Peyer's patch (tissue), 4 donors: ENCODE measurements around the gene PDCD2.

Source experiments
- POLR2A ChIP-seq, 2 donors: fragments of 450-650 bp; IDR thresholded peaks; one replicate each; pipeline ENCODE4 v1.5.1; 2017; ENCODE audit warnings: antibody characterized with exemption in 2 of 2, mild to moderate bottlenecking in 2 of 2, moderate library complexity in 2 of 2
- TF ChIP-seq, protein P1 (sequence below), 6 experiments: fragments of 450-650 bp in 4 of 6; fragments of 200-600 bp in 2 of 6; sonication (generic) in 1 of 6; IDR thresholded peaks; one replicate each; pipeline ENCODE4 v1.5.1; 2017 to 2019; ENCODE audit warnings: antibody characterized with exemption in 6 of 6, mild to moderate bottlenecking in 3 of 6, moderate library complexity in 1 of 6

DNA sequence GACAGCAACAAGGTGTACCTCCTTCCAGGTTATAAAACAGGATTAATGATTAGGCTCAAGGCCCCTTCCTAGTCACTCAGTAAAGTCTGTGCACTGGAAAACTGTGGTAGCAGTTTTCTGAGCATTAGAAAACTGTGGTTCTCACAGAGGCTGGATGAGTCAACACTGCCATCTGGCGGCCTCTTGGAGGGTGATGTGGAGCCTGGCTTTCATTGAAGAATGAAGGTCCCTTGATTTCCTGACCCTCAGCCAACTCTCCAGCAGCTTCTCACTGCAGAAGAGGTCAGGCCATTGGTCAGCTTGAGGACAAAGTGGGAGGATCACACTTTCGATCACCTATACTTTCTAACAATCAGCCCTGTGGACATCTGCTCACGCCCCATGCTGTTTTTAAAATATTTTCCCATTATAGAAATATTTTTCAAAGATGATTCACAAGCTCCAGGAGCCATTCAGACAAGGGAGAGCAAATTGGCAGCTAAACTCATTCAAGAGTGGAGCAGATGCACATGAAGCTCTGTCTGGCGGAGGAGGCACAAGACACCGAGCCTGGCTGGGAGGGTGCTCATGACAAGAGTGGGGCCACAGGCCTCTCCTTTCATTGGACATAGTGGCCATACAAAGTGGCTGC lies 54.5 kb downstream of the PDCD2 start:
- TF ChIP-seq POLR2A (IDR thresholded peaks at IDR 0.05): no peak
- TF ChIP-seq, protein P1, sequence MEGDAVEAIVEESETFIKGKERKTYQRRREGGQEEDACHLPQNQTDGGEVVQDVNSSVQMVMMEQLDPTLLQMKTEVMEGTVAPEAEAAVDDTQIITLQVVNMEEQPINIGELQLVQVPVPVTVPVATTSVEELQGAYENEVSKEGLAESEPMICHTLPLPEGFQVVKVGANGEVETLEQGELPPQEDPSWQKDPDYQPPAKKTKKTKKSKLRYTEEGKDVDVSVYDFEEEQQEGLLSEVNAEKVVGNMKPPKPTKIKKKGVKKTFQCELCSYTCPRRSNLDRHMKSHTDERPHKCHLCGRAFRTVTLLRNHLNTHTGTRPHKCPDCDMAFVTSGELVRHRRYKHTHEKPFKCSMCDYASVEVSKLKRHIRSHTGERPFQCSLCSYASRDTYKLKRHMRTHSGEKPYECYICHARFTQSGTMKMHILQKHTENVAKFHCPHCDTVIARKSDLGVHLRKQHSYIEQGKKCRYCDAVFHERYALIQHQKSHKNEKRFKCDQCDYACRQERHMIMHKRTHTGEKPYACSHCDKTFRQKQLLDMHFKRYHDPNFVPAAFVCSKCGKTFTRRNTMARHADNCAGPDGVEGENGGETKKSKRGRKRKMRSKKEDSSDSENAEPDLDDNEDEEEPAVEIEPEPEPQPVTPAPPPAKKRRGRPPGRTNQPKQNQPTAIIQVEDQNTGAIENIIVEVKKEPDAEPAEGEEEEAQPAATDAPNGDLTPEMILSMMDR (IDR thresholded peaks at IDR 0.05): peak; percentile 22 to 81 (median 76)
